ENCODE results near the gene TASL.
"Not testable (repeated sequence)": the region's sequence is repeated elsewhere in the genome, so short reads cannot be mapped to it uniquely, and the experiment has no call there.

TASL gene

GRCh38 chrX:30568136-30568535 lies 9.4 kb downstream of the TASL start:
- POLR2A ChIA-PET: no interaction called here
- TF ChIP-seq, protein P1, sequence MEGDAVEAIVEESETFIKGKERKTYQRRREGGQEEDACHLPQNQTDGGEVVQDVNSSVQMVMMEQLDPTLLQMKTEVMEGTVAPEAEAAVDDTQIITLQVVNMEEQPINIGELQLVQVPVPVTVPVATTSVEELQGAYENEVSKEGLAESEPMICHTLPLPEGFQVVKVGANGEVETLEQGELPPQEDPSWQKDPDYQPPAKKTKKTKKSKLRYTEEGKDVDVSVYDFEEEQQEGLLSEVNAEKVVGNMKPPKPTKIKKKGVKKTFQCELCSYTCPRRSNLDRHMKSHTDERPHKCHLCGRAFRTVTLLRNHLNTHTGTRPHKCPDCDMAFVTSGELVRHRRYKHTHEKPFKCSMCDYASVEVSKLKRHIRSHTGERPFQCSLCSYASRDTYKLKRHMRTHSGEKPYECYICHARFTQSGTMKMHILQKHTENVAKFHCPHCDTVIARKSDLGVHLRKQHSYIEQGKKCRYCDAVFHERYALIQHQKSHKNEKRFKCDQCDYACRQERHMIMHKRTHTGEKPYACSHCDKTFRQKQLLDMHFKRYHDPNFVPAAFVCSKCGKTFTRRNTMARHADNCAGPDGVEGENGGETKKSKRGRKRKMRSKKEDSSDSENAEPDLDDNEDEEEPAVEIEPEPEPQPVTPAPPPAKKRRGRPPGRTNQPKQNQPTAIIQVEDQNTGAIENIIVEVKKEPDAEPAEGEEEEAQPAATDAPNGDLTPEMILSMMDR (IDR thresholded peaks at IDR 0.05; ENCODE audit: control extremely low read depth, extremely low read depth, low read depth, missing control alignments): no peak
- no peak for DNase-seq (ENCODE audit: extremely low spot score)
- CTCF ChIA-PET: interaction anchor here (1.0 kb wide), 1 partner anchor 9 kb away, joined by 3 read pairs; no protein-coding TSS in a partner anchor

- CTCF ChIA-PET; POLR2A ChIA-PET; DNase-seq (ENCODE audit: extremely low spot score): not testable (repeated sequence)
These were observed 14.5 kb downstream of the TASL start for GRCh38 chrX:30563070-30563469.

DNA sequence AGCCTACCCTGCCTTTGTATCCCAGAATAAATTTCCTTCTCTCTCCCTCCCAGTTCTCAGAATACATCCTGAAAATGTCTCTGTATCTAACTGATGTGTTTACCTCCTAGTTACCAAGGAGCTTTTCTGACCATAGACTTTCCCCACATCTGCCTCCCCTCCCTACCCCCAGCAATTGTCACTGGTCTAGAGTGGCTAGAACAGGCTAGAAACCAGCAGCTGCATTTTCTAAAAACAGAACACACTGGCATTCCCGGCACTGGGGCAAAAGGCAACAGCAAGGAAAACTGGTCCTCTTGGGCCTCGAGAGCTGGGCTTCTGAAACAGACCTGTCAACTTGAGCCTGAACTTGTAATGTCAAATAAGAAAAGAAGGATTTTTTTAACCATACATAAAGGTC lies 16.4 kb downstream of the TASL start:
- ChIA-PET POLR2A (no interaction called here), CTCF (interaction anchor here (1.2 to 1.6 kb wide), 2 partner anchors 10 to 14 kb away, joined by 4 to 6 read pairs; no protein-coding TSS in a partner anchor)
- TF ChIP-seq, protein P1 (IDR thresholded peaks at IDR 0.05; ENCODE audit: control extremely low read depth, extremely low read depth, low read depth, missing control alignments): no peak
- DNase-seq (ENCODE audit: extremely low spot score): no peak

DNA sequence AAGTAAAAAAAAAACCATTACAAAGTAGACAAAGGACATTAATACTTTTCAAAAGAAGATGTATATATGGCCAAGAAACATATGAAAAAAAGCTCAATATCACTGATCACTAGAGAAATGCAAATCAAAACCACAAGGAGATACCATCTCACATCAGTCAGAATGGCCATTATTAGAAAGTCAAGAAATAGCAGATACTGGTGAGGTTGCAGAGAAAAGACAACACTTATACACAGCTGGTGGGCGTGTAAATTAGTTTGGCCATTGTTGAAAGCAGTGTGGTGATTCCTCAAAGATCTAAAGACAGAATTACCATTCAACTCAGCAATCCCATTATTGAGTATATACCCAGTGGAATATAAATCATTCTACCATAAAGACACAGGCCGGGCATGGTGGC lies 39.3 kb downstream of the TASL start:
- TF ChIP-seq, protein P1 (IDR thresholded peaks at IDR 0.05; ENCODE audit: control extremely low read depth, extremely low read depth, low read depth, missing control alignments): no peak
- POLR2A ChIA-PET: interaction anchor here (0.6 kb wide), 1 partner anchor 28 kb away, joined by 3 read pairs; no protein-coding TSS in a partner anchor
- DNase-seq (ENCODE audit: extremely low spot score): no peak
- CTCF ChIA-PET: no interaction called here

DNA sequence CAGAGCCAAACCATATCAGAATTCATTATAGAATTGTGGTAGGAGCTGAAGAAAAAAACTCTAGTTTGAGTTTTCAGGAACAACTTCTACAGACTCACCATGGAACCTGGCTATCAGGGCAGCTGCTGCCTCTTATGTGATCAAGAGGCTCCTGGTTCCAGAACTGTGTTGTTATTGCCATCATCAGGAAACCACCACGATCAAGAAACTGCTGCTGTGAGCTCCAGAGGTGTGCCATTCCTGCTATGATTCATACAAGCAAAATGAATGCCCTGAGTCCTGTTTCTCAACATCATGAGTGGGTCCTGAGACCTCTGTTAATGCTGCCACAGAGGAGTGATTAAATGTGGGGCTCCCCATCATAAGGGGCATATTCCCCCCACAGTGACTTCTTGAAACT lies 43.7 kb downstream of the TASL start:
- TF ChIP-seq, protein P1 (IDR thresholded peaks at IDR 0.05; ENCODE audit: control extremely low read depth, extremely low read depth, low read depth, missing control alignments): no peak
- ChIA-PET CTCF (interaction anchor here (1.0 to 1.6 kb wide), 3 partner anchors 10 kb away, joined by 3 read pairs; no protein-coding TSS in a partner anchor), POLR2A (no interaction called here)
- DNase-seq (ENCODE audit: extremely low spot score): no peak

GRCh38 chrX:30533266-30533665 lies 44.3 kb downstream of the TASL start:
- TF ChIP-seq, protein P1 (IDR thresholded peaks at IDR 0.05; ENCODE audit: control extremely low read depth, extremely low read depth, low read depth, missing control alignments): no peak
- DNase-seq (ENCODE audit: extremely low spot score): no peak
- POLR2A ChIA-PET: no interaction called here
- CTCF ChIA-PET: interaction anchor here (1.0 kb wide), 1 partner anchor 10 kb away, joined by 3 read pairs; no protein-coding TSS in a partner anchor

DNA sequence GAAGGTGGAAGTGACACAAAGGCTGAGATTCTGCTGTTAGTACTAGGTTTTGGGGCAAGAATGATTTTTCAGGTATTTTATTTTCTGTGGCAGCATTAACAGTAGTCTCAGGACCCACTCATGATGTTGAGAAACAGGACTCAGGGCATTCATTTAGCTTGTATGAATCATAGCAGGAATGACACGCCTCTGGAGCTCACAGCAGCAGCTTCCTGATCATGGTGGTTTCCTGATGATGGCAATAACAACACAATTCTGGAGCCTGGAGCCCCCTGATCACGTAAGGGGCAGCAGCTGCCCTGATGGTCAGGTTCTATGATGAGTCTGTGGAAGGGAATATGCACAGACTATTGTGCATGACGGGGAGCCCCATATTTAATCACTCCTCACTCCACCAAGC lies 47.0 kb downstream of the TASL start:
- ChIA-PET CTCF (no interaction called here), POLR2A (no interaction called here)
- DNase-seq (ENCODE audit: extremely low spot score): no peak
- TF ChIP-seq, protein P1 (IDR thresholded peaks at IDR 0.05; ENCODE audit: control extremely low read depth, extremely low read depth, low read depth, missing control alignments): no peak

Measured in GM10248 (cell line).